GM23338 (cell line): ENCODE measurements around the gene KIF22.
"Not testable (repeated sequence)": the region's sequence is repeated elsewhere in the genome, so short reads cannot be mapped to it uniquely, and the experiment has no call there.

ENCODE experiments used
- CREB1 ChIP-seq: fragments of 250-450 bp; sonication (Bioruptor Pico); IDR thresholded peaks from 2 replicates; pipeline ENCODE4 v1.5.0; 2020; ENCODE audit warnings: low read depth, mild to moderate bottlenecking, moderate library complexity
- EZH2phosphoT487 ChIP-seq: fragments of 200-600 bp; sonication (generic); IDR thresholded peaks from one replicate; pipeline ENCODE4 v1.8.1; 2018; ENCODE audit warnings: antibody characterized with exemption; ENCODE audit not compliant: unreplicated experiment
- REST ChIP-seq: IDR thresholded peaks from one replicate; pipeline ENCODE4 v1.6.1; 2018; ENCODE audit warnings: antibody characterized with exemption; ENCODE audit not compliant: unreplicated experiment
- ZNF331 ChIP-seq: fragments of 250-450 bp; sonication (Bioruptor Pico); IDR thresholded peaks from 2 replicates; pipeline ENCODE4 v1.5.0; 2020; ENCODE audit warnings: low read depth, mild to moderate bottlenecking, moderate library complexity
- TF ChIP-seq, protein P1 (sequence below), 2 experiments: fragments of 200-600 bp in 1 of 2; sonication (generic) in 1 of 2; conservative IDR thresholded peaks; 2 replicates each; pipeline versions ENCODE4 v1.5.1 to v1.6.1; 2016 to 2017; ENCODE audit warnings: antibody characterized with exemption in 2 of 2, low read depth in 2 of 2, mild to moderate bottlenecking in 2 of 2, moderate library complexity in 1 of 2

DNA sequence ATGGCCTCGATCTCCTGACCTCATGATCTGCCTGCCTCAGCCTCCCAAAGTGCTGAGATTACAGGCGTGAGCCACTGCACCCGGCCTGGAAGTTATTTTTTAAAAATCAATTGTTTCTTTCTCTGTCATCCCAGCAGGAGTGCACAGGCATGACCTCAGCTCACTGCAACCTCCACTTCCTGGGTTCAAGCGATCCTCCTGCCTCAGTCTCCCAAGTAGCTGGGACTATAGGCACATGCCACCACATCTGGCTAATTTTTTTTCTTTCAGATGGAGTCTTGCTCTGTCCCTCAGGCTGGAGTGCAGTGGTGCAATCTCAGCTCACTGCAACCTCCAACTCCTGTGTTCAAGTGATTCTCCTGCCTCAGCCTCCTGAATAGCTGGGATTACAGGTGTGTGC, 3.4 kb upstream of the KIF22 start:
- TF ChIP-seq, protein P1, sequence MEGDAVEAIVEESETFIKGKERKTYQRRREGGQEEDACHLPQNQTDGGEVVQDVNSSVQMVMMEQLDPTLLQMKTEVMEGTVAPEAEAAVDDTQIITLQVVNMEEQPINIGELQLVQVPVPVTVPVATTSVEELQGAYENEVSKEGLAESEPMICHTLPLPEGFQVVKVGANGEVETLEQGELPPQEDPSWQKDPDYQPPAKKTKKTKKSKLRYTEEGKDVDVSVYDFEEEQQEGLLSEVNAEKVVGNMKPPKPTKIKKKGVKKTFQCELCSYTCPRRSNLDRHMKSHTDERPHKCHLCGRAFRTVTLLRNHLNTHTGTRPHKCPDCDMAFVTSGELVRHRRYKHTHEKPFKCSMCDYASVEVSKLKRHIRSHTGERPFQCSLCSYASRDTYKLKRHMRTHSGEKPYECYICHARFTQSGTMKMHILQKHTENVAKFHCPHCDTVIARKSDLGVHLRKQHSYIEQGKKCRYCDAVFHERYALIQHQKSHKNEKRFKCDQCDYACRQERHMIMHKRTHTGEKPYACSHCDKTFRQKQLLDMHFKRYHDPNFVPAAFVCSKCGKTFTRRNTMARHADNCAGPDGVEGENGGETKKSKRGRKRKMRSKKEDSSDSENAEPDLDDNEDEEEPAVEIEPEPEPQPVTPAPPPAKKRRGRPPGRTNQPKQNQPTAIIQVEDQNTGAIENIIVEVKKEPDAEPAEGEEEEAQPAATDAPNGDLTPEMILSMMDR (conservative IDR thresholded peaks at IDR 0.05; ENCODE audit: low read depth in 2 of 2) = not testable (repeated sequence)
- not testable (repeated sequence) for TF ChIP-seq REST; EZH2phosphoT487; CREB1 (CRISPR knock-in tag); ZNF331
